A549 (cell line): Measurements from ENCODE around the gene CELSR1. TPM values are rescaled to one million over a fixed set of nuclear protein-coding genes. Genes with fewer than 3 reads are reported as not detected.

Experiments used
- ATAC-seq, 2 experiments: fragments of 200-7000 bp in 1 of 2; fragments of >200 bp in 1 of 2; cut with Nextera tagmentation in 1 of 2; cut with Tn5 transposase in 1 of 2; 3 replicates each; pipeline versions ENCODE4 v1.8.0 to v1.9.1; 2018 to 2020; ENCODE audit warnings: mild to moderate bottlenecking in 1 of 2, moderate library complexity in 1 of 2
- CTCF ChIA-PET: fragments of 300-600 bp; sonication (Branson Sonifier 250); formaldehyde crosslinking; extraction: SDS; loops from one replicate; lab custom pipeline; 2021; ENCODE audit warnings: antibody characterized with exemption, inconsistent platforms; lab: Yijun Ruan, JAX
- POLR2A ChIA-PET: fragments of 350-600 bp; formaldehyde crosslinking; extraction: SDS; loops from one replicate; lab custom pipeline; 2021; ENCODE audit warnings: antibody characterized with exemption, inconsistent platforms; lab: Yijun Ruan, JAX
- DNase-seq, 2 experiments: peaks; one replicate each; pipeline versions ENCODE4 v3.0.0 to v3.0.0-alpha.2; 2011 to 2016; ENCODE audit warnings: low read depth in 1 of 2, low spot score in 1 of 2
- FAIRE-seq: peaks from 2 replicates; lab custom pipeline; 2011; peaks lifted over from hg19 to GRCh38; lab: Jason Lieb, UNC
- H3K27ac ChIP-seq, 2 experiments: fragments of >200 bp; sonication (Bioruptor Twin); formaldehyde crosslinking; 3 replicates each; pipeline ENCODE4 v1.5.1; 2016 to 2017
- H3K4me1 ChIP-seq: fragments of >200 bp; sonication (Bioruptor Twin); formaldehyde crosslinking; 3 replicates; pipeline ENCODE4 v1.6.1; 2016
- H3K4me2 ChIP-seq: fragments of >200 bp; sonication (Bioruptor Twin); formaldehyde crosslinking; 3 replicates; pipeline ENCODE4 v1.6.1; 2016
- H3K4me3 ChIP-seq: fragments of >200 bp; sonication (Bioruptor Twin); formaldehyde crosslinking; 3 replicates; pipeline ENCODE4 v1.5.1; 2016
- H3K9me3 ChIP-seq: fragments of >200 bp; sonication (Bioruptor Twin); formaldehyde crosslinking; 3 replicates; pipeline ENCODE4 v1.6.1; 2016
- ATOH8 ChIP-seq: fragments of 250-450 bp; sonication (Bioruptor Pico); IDR thresholded peaks from 2 replicates; pipeline ENCODE4 v1.5.0; 2020; ENCODE audit warnings: low read depth, mild to moderate bottlenecking, moderate library complexity
- CBX2 ChIP-seq: fragments of 200-600 bp; sonication (generic); IDR thresholded peaks from 2 replicates; pipeline ENCODE4 v1.6.1; 2016; ENCODE audit warnings: low read depth, mild to moderate bottlenecking, borderline replicate concordance
- CBX8 ChIP-seq: fragments of 200-600 bp; sonication (generic); IDR thresholded peaks from 2 replicates; pipeline ENCODE4 v1.6.1; 2016
- E2F6 ChIP-seq: IDR thresholded peaks from 2 replicates; pipeline ENCODE4 v1.6.1; 2012; ENCODE audit warnings: low read depth, borderline replicate concordance
- EP300 ChIP-seq, 2 experiments: fragments of >200 bp; sonication (Bioruptor Twin); formaldehyde crosslinking; IDR thresholded peaks; 2 replicates in 1 of 2; 3 replicates in 1 of 2; pipeline ENCODE4 v1.6.1; 2016 to 2017
- FOSB ChIP-seq: fragments of 250-450 bp; sonication (Bioruptor Pico); IDR thresholded peaks from 2 replicates; pipeline ENCODE4 v1.5.0; 2020; ENCODE audit warnings: mild to moderate bottlenecking, moderate library complexity
- FOXS1 ChIP-seq: fragments of 250-450 bp; sonication (Bioruptor Pico); IDR thresholded peaks from 2 replicates; pipeline ENCODE4 v1.5.0; 2020; ENCODE audit warnings: mild to moderate bottlenecking, moderate library complexity
- HES2 ChIP-seq: fragments of >200 bp; sonication (Bioruptor Twin); formaldehyde crosslinking; IDR thresholded peaks from 2 replicates; pipeline ENCODE4 v1.6.1; 2016
- HOXB5 ChIP-seq: fragments of 250-450 bp; sonication (Bioruptor Pico); IDR thresholded peaks from 2 replicates; pipeline ENCODE4 v1.5.0; 2020; ENCODE audit warnings: mild to moderate bottlenecking, moderate library complexity
- JUN ChIP-seq, 2 experiments: fragments of >200 bp; sonication (Bioruptor Twin); formaldehyde crosslinking; IDR thresholded peaks; 2 replicates in 1 of 2; 3 replicates in 1 of 2; pipeline ENCODE4 v1.6.1; 2016 to 2017
- JUNB ChIP-seq: fragments of >200 bp; sonication (Bioruptor Twin); formaldehyde crosslinking; IDR thresholded peaks from 2 replicates; pipeline ENCODE4 v1.6.1; 2016
- KDM5A ChIP-seq: fragments of 200-600 bp; sonication (generic); IDR thresholded peaks from 2 replicates; pipeline ENCODE4 v1.6.1; 2016; ENCODE audit warnings: antibody characterized with exemption, mild to moderate bottlenecking
- MYC ChIP-seq: IDR thresholded peaks from 2 replicates; pipeline ENCODE4 v1.6.1; 2012; ENCODE audit warnings: mild to moderate bottlenecking, inconsistent platforms, low read length, improper control_type of control experiment, borderline replicate concordance
- PBX3 ChIP-seq: IDR thresholded peaks from 2 replicates; pipeline ENCODE4 v1.6.1; 2012
- RARB ChIP-seq: fragments of 250-450 bp; sonication (Bioruptor Pico); IDR thresholded peaks from 2 replicates; pipeline ENCODE4 v1.8.0; 2021; ENCODE audit warnings: mild to moderate bottlenecking, moderate library complexity
- REST ChIP-seq: fragments of 200-600 bp; sonication (generic); IDR thresholded peaks from 2 replicates; pipeline ENCODE4 v1.6.1; 2016; ENCODE audit warnings: antibody characterized with exemption, mild to moderate bottlenecking, moderate library complexity
- SMC3 ChIP-seq: fragments of >200 bp; sonication (Bioruptor Twin); formaldehyde crosslinking; IDR thresholded peaks from 3 replicates; pipeline ENCODE4 v1.6.1; 2018; ENCODE audit warnings: inconsistent platforms
- TP53 ChIP-seq: fragments of 250-450 bp; sonication (Bioruptor Pico); IDR thresholded peaks from 2 replicates; pipeline ENCODE4 v1.5.0; 2021; ENCODE audit warnings: mild to moderate bottlenecking, moderate library complexity
- ZC3H11A ChIP-seq: fragments of 450-650 bp; IDR thresholded peaks from 2 replicates; pipeline ENCODE4 v1.6.1; 2014; ENCODE audit warnings: antibody characterized with exemption, mild to moderate bottlenecking
- ZNF302 ChIP-seq: fragments of 250-450 bp; sonication (Bioruptor Pico); IDR thresholded peaks from 2 replicates; pipeline ENCODE4 v1.9.0; 2021; ENCODE audit warnings: inconsistent platforms, mild to moderate bottlenecking, moderate library complexity
- WGBS: methylation state at CpG from one replicate; pipeline ENCODE4 v1.1.6; 2017; ENCODE audit errors: missing lambda C conversion rate; 5-methylcytosine and 5-hydroxymethylcytosine counted together
- polyA plus RNA-seq, 4 experiments: library from polyadenylated mRNA; depleted of rRNA in 3 of 4; stranded (reverse); fragments of >200 nt; fragmentation: RNase III in 1 of 4; extraction: RNeasy Plus Mini Kit Qiagen cat#74134 plus additional on column Dnase treatment in 1 of 4; gene quantifications; 2 replicates in 3 of 4; 3 replicates in 1 of 4; pipeline ENCODE4 v1.2.3, GENCODE V29; 2011 to 2017

The CELSR1 gene
- polyA plus RNA-seq, 2 of the 4 experiments (the other 2 are of a cell fraction), result 15.3 to 31.8 TPM

GRCh38 chr22:46452195-46453005, 85.0 kb downstream of the CELSR1 start:
- 88% methylated on average over 9 of the region's 16 CpGs for WGBS

GRCh38 chr22:46451741-46452140, 85.7 kb downstream of the CELSR1 start:
- Histone ChIP-seq H3K27ac (peak overlapping the region in 1 of 2 experiments; percentile 3; a peak in 1 of 6 replicates), H3K4me1 (peaks cover 40% of the 10 kb centered on the region), H3K9me3 (no peaks in the 10 kb centered on the region), H3K4me2 (no peak overlapping the region), H3K4me3 (no peak overlapping the region)
- ChIA-PET CTCF (interaction anchor here (1.4 kb wide), 1 partner anchor 91 kb away, joined by 4 read pairs; no protein-coding TSS in a partner anchor), POLR2A (no interaction called here)
- ATAC-seq (no peak), FAIRE-seq (no peak)
- WGBS, result 98% methylated on average over 10 of the region's 12 CpGs
- TF ChIP-seq ZNF302 (CRISPR knock-in tag) (no peak), TP53 (CRISPR knock-in tag) (no peak), FOXS1 (CRISPR knock-in tag) (no peak), EP300 (IDR thresholded peaks at IDR 0.05) (no peak), HES2 (no peak), MYC (no peak), REST (no peak), RARB (CRISPR knock-in tag) (no peak), SMC3 (no peak), FOSB (CRISPR knock-in tag) (no peak), CBX2 (no peak)
- TF ChIP-seq, all 56 proteins: peak for 0
- DNase-seq, result no peak

More at GRCh38 chr22:46452195-46453005, 85.0 kb downstream of the CELSR1 start:
- ATAC-seq (no peak), FAIRE-seq (no peak), DNase-seq (no peak)
- H3K4me2 ChIP-seq, result no peak overlapping the region
- CTCF ChIA-PET, result interaction anchor here (1.3 to 1.4 kb wide), 2 partner anchors 90 kb away, joined by 4 to 6 read pairs; no protein-coding TSS in a partner anchor
- H3K27ac ChIP-seq, result peak overlapping the region in 1 of 2 experiments; percentile 3; a peak in 1 of 6 replicates
- peaks cover 34% of the 10 kb centered on the region for H3K4me1 ChIP-seq
- no peaks in the 10 kb centered on the region for H3K9me3 ChIP-seq
- no peak overlapping the region for H3K4me3 ChIP-seq
- no peak for TF ChIP-seq E2F6
- TF ChIP-seq HOXB5, result no peak
- TF ChIP-seq KDM5A, result no peak
- TF ChIP-seq ZC3H11A, result no peak
- TF ChIP-seq CBX8, result no peak
- TF ChIP-seq JUN (IDR thresholded peaks at IDR 0.05), result no peak
- no peak for TF ChIP-seq PBX3
- TF ChIP-seq ATOH8 (CRISPR knock-in tag), result no peak
- TF ChIP-seq JUNB, result no peak
- POLR2A ChIA-PET, result no interaction called here
